ENCODE measurements around the gene SOX30.

The SOX30 gene

DNA sequence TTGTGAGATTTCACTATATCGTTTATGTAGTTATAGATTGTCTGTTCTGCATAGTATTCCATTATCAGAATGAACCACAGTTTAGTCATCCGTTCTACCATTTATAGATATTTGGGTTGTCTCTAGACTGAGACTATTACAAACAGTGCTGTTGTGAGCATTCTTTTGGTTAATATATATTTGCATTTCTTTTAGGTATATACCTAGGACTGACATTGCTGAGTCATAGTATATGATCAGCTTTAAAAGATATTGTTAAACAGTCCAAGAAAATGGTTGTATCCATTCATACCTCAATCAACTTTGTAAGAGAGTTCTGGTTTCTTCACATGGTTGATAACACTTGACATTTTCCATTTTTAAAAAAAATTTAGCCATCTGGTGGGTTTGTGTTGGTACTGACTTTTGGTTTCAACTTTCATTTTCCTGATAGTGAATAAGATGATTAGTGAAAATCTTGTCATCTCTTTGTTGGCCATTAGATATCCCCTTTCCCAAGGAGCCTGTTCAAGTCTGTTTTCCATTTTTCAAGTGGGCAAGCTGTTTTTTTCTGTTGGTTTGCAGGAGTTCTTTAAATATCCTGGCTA lies 53.8 kb downstream of the SOX30 start:
- no peak for DNase-seq (ENCODE audit: low read depth)
- no peak overlapping the region for H3K4me3 ChIP-seq (ENCODE audit: control insufficient read depth, low read depth, low read length)
- TF ChIP-seq, protein P1, sequence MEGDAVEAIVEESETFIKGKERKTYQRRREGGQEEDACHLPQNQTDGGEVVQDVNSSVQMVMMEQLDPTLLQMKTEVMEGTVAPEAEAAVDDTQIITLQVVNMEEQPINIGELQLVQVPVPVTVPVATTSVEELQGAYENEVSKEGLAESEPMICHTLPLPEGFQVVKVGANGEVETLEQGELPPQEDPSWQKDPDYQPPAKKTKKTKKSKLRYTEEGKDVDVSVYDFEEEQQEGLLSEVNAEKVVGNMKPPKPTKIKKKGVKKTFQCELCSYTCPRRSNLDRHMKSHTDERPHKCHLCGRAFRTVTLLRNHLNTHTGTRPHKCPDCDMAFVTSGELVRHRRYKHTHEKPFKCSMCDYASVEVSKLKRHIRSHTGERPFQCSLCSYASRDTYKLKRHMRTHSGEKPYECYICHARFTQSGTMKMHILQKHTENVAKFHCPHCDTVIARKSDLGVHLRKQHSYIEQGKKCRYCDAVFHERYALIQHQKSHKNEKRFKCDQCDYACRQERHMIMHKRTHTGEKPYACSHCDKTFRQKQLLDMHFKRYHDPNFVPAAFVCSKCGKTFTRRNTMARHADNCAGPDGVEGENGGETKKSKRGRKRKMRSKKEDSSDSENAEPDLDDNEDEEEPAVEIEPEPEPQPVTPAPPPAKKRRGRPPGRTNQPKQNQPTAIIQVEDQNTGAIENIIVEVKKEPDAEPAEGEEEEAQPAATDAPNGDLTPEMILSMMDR (conservative IDR thresholded peaks at IDR 0.05; ENCODE audit: control insufficient read depth, insufficient read depth, low read depth, low read length): no peak

DNA sequence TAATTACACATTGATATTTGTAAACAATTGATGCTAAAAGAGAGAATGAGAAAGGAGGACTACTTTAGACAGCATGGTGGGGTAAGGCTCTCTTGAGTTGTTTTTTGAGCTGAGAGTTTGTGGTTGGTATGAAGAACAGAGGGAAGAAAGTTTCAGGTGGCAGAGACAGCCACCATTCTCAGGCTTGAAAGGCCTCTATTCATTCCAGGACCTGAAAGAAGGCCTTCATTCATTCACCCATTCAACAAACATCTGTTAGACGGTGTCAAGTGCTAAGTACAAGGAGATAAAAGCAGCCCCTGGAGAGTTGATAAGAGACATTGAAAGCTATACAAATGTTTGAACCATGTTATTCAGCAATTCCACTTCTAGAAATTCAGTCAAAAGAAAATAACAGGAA lies 55.0 kb downstream of the SOX30 start:
- DNase-seq (ENCODE audit: low read depth): no peak
- no peak overlapping the region for H3K4me3 ChIP-seq (ENCODE audit: control insufficient read depth, low read depth, low read length)

DNA sequence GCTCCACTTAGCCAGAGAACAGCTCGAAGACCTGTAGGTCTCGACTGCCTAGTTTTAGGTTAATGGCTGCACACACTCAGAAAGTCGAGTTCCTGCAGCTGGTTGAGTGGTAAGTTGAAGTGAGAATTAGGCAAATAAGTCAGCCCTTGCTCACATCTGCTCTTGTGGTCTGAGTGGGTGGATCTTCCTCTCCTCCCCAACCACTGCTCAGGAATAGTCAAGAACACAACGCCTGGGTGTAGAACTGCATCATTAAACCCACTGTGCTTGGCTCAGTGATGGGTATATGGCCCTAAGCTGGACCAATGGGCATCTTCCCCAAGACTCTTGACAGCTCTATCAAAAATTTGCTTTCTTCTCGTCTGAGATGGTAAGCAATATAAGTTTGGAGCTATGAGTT lies 55.8 kb downstream of the SOX30 start:
- TF ChIP-seq, protein P1 (conservative IDR thresholded peaks at IDR 0.05; ENCODE audit: control insufficient read depth, insufficient read depth, low read depth, low read length): no peak
- DNase-seq (ENCODE audit: low read depth): peak; percentile 60
- no peak overlapping the region for H3K4me3 ChIP-seq (ENCODE audit: control insufficient read depth, low read depth, low read length)

More for the DNA sequence above, 55.0 kb downstream of the SOX30 start:
- TF ChIP-seq, protein P1 (conservative IDR thresholded peaks at IDR 0.05; ENCODE audit: control insufficient read depth, insufficient read depth, low read depth, low read length): no peak

DNA sequence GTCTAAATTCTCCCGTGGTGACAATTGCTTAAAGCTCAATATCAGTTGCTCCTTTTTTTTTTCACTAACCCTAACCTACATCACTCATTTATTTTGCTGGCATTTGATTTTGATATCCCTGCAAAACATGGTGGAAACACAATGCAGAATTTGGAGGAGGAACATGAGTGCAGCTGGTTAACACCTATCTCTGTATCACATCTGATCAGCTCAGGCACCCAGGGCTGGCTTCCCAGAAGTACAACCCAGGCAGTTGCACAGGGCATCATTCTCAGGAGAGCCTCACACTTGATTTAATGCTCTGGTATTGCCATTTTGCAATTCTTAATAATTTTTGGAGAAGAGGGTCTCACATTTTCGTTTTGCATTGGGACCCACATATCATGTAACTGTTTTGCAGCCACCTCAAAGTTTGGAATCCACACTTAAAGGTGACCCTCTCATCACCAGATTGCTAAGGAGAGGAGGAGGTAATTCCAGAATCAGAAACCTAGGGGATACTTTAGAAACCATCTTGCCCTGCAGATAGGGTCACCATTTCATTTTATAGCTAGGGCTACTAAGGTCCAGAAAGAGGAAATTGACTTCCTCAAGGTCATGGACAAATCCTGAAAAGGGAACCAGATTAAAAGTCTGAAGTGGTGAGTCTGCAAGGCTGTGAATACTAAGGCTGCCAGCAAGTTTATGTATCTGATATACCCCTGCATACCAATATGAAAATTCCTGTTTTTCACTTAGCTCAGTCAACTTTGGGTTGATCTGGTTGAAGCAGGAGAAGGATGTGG lies 57.4 kb downstream of the SOX30 start:
- H3K4me3 ChIP-seq (ENCODE audit: control insufficient read depth, low read depth, low read length): no peak overlapping the region
- TF ChIP-seq, protein P1 (conservative IDR thresholded peaks at IDR 0.05; ENCODE audit: control insufficient read depth, insufficient read depth, low read depth, low read length): no peak
- no peak for DNase-seq (ENCODE audit: low read depth)

DNA sequence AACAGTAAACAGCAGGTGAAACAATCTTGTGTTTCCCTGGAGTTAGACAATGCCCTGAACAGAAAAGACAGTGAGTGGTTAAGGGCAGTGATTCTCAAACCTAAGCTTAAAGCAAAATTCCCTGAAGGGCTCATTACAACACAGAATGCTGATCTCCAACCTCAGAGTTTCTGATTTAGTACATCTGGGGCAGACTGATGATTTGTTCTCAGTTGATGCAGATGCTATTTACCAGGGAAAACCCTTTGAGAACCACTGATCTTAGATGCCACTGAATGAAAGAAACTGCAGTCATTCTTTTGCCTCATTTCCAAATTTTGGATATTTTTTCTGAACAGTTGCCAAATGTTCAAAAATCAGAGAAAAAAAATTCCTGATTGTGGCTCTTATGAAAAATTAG lies 58.0 kb downstream of the SOX30 start:
- TF ChIP-seq, protein P1 (conservative IDR thresholded peaks at IDR 0.05; ENCODE audit: control insufficient read depth, insufficient read depth, low read depth, low read length): no peak
- DNase-seq (ENCODE audit: low read depth): peak; percentile 59
- H3K4me3 ChIP-seq (ENCODE audit: control insufficient read depth, low read depth, low read length): no peak overlapping the region

DNA sequence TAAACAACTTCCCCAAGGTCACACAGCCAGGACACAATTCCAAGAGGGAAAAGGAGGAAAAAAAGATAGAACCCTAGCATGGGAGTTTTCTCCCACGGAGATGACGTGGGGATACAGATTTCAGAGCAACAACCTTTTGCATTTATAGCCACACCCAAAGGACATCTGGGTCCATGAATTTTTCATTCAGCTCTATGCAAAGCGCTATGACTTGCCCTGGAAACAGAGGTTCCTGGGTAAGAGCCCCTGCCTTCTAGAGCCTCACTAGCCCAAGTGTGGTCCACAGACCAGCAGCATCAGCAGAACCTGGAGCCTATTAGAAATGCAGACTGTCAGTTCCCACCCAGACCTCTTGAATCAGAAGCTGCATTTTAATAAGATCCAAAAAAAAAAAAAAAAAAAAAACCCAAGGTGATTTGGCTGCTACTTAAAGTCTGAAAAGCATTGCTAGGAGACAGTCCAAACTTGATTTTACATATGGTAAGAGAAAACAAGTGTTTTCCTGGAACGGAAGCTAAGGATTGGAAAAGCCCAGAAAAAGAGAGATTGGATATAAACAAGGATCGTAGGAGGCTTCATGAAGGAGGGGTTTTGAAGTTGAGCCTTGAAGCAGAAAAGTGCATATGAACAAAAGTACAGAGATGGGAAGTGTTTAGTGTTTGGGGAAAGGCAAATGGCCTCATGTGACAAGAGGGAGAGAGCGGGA lies 59.0 kb downstream of the SOX30 start:
- TF ChIP-seq, protein P1 (conservative IDR thresholded peaks at IDR 0.05; ENCODE audit: control insufficient read depth, insufficient read depth, low read depth, low read length): no peak
- DNase-seq (ENCODE audit: low read depth): no peak
- no peak overlapping the region for H3K4me3 ChIP-seq (ENCODE audit: control insufficient read depth, low read depth, low read length)

Measured in fibroblast of mammary gland (primary cell).